ENCODE data around the gene DCAF4. TPM values are rescaled to one million over a fixed set of nuclear protein-coding genes. Genes with fewer than 3 reads are reported as not detected.
A peak's percentile ranks its signal among the peaks of the same experiment; 100 is the strongest.

Gene DCAF4
- total and polyA plus RNA-seq, 2 donors (not counting 1 experiment from before 2014, with no cell fraction given) = 10.2 to 20.7 TPM

GRCh38 chr14:72962829-72963312 is 36.6 kb downstream of the DCAF4 start:
- Histone ChIP-seq H3K27ac (ENCODE audit: insufficient read depth, low read length) (no peak overlapping the region), H3K36me3 (ENCODE audit: control insufficient read depth, insufficient read depth, low read length) (peaks cover 4% of the 10 kb centered on the region), H3K4me1 (ENCODE audit: control insufficient read depth, extremely low read depth, insufficient read depth, low read length) (no peaks in the 10 kb centered on the region), H4K20me1 (ENCODE audit: control insufficient read depth, extremely low read depth, insufficient read depth, low read length) (no peaks in the 10 kb centered on the region), H3K9ac (ENCODE audit: insufficient read depth, low read length) (no peak overlapping the region), H3K79me2 (ENCODE audit: control insufficient read depth, insufficient read depth, low read length) (no peaks in the 10 kb centered on the region), H3K27me3 (ENCODE audit: control insufficient read depth, insufficient read depth, low read length) (no peaks in the 10 kb centered on the region), H3K9me3 (ENCODE audit: control insufficient read depth, insufficient read depth, low read depth, low read length) (no peaks in the 10 kb centered on the region), H2AFZ (ENCODE audit: low read length) (no peak overlapping the region), H3K4me3 (replicated peaks in 1 of 4; ENCODE audit: control extremely low read depth in 1 of 4, insufficient read depth in 1 of 4, low read depth in 3 of 4, low read length in 4 of 4) (no peak overlapping the region), H3K4me2 (ENCODE audit: extremely low read depth, insufficient read depth, low read length) (no peak overlapping the region)
- no peak for TF ChIP-seq CTCF (conservative IDR thresholded peaks at IDR 0.05 in 1 of 2, IDR thresholded peaks at IDR 0.05 in 1 of 2; ENCODE audit: low read depth in 1 of 2, low read length in 2 of 2)
- TF ChIP-seq EZH2 (IDR thresholded peaks at IDR 0.05; ENCODE audit: low read length, missing control alignments) = no peak
- peak; percentile 87 to 95 for DNase-seq (ENCODE audit: low read depth in 2 of 2)

- TF ChIP-seq EZH2 (IDR thresholded peaks at IDR 0.05; ENCODE audit: low read length, missing control alignments) (no peak), CTCF (conservative IDR thresholded peaks at IDR 0.05 in 1 of 2, IDR thresholded peaks at IDR 0.05 in 1 of 2; ENCODE audit: low read depth in 1 of 2, low read length in 2 of 2) (no peak)
Observed at GRCh38 chr14:72965249-72965648, 39.0 kb downstream of the DCAF4 start.

GRCh38 chr14:72966038-72966437 is 39.8 kb downstream of the DCAF4 start:
- H3K9ac ChIP-seq (ENCODE audit: insufficient read depth, low read length) = no peak overlapping the region
- no peak for DNase-seq (ENCODE audit: low read depth in 2 of 2)

More at GRCh38 chr14:72965249-72965648, 39.0 kb downstream of the DCAF4 start:
- no peaks in the 10 kb centered on the region for H3K27me3 ChIP-seq (ENCODE audit: control insufficient read depth, insufficient read depth, low read length)
- no peak overlapping the region for H3K4me3 ChIP-seq (replicated peaks in 1 of 4; ENCODE audit: control extremely low read depth in 1 of 4, insufficient read depth in 1 of 4, low read depth in 3 of 4, low read length in 4 of 4)
- no peak overlapping the region for H3K4me2 ChIP-seq (ENCODE audit: extremely low read depth, insufficient read depth, low read length)
- peak; percentile 17 to 38 for DNase-seq (ENCODE audit: low read depth in 2 of 2)
- no peak overlapping the region for H2AFZ ChIP-seq (ENCODE audit: low read length)
- no peaks in the 10 kb centered on the region for H3K9me3 ChIP-seq (ENCODE audit: control insufficient read depth, insufficient read depth, low read depth, low read length)
- no peaks in the 10 kb centered on the region for H4K20me1 ChIP-seq (ENCODE audit: control insufficient read depth, extremely low read depth, insufficient read depth, low read length)
- peaks cover 4% of the 10 kb centered on the region for H3K36me3 ChIP-seq (ENCODE audit: control insufficient read depth, insufficient read depth, low read length)
- no peak overlapping the region for H3K9ac ChIP-seq (ENCODE audit: insufficient read depth, low read length)
- no peak overlapping the region for H3K27ac ChIP-seq (ENCODE audit: insufficient read depth, low read length)
- H3K4me1 ChIP-seq (ENCODE audit: control insufficient read depth, extremely low read depth, insufficient read depth, low read length) = no peaks in the 10 kb centered on the region
- no peaks in the 10 kb centered on the region for H3K79me2 ChIP-seq (ENCODE audit: control insufficient read depth, insufficient read depth, low read length)

More at GRCh38 chr14:72966038-72966437, 39.8 kb downstream of the DCAF4 start:
- H3K4me1 ChIP-seq (ENCODE audit: control insufficient read depth, extremely low read depth, insufficient read depth, low read length) = no peaks in the 10 kb centered on the region
- peaks cover 8% of the 10 kb centered on the region for H3K36me3 ChIP-seq (ENCODE audit: control insufficient read depth, insufficient read depth, low read length)
- H3K4me3 ChIP-seq (replicated peaks in 1 of 4; ENCODE audit: control extremely low read depth in 1 of 4, insufficient read depth in 1 of 4, low read depth in 3 of 4, low read length in 4 of 4) = no peak overlapping the region
- no peak overlapping the region for H3K27ac ChIP-seq (ENCODE audit: insufficient read depth, low read length)
- H3K27me3 ChIP-seq (ENCODE audit: control insufficient read depth, insufficient read depth, low read length) = no peaks in the 10 kb centered on the region
- no peak overlapping the region for H2AFZ ChIP-seq (ENCODE audit: low read length)
- H3K9me3 ChIP-seq (ENCODE audit: control insufficient read depth, insufficient read depth, low read depth, low read length) = no peaks in the 10 kb centered on the region
- no peaks in the 10 kb centered on the region for H3K79me2 ChIP-seq (ENCODE audit: control insufficient read depth, insufficient read depth, low read length)
- no peaks in the 10 kb centered on the region for H4K20me1 ChIP-seq (ENCODE audit: control insufficient read depth, extremely low read depth, insufficient read depth, low read length)
- H3K4me2 ChIP-seq (ENCODE audit: extremely low read depth, insufficient read depth, low read length) = no peak overlapping the region
- no peak for TF ChIP-seq CTCF (conservative IDR thresholded peaks at IDR 0.05 in 1 of 2, IDR thresholded peaks at IDR 0.05 in 1 of 2; ENCODE audit: low read depth in 1 of 2, low read length in 2 of 2)
- TF ChIP-seq EZH2 (IDR thresholded peaks at IDR 0.05; ENCODE audit: low read length, missing control alignments) = no peak
